ENCODE results near the gene SLC25A17.
"Not testable (repeated sequence)": the region's sequence is repeated elsewhere in the genome, so short reads cannot be mapped to it uniquely, and the experiment has no call there.

GRCh38 chr22:40781749-40782148 is 37.4 kb downstream of the SLC25A17 start:
- not testable (repeated sequence) for TF ChIP-seq CTCF (optimal IDR thresholded peaks at IDR 0.05 in 1 of 3, IDR thresholded peaks at IDR 0.05 in 1 of 3, conservative IDR thresholded peaks at IDR 0.05 in 1 of 3; ENCODE audit: extremely low read depth in 1 of 3, insufficient read depth in 2 of 3, low read length in 3 of 3); EZH2 (IDR thresholded peaks at IDR 0.05; ENCODE audit: low read length)
